ENCODE results near the gene IFTAP.
"Not testable (repeated sequence)": the region's sequence is repeated elsewhere in the genome, so short reads cannot be mapped to it uniquely, and the experiment has no call there.

Gene IFTAP

DNA sequence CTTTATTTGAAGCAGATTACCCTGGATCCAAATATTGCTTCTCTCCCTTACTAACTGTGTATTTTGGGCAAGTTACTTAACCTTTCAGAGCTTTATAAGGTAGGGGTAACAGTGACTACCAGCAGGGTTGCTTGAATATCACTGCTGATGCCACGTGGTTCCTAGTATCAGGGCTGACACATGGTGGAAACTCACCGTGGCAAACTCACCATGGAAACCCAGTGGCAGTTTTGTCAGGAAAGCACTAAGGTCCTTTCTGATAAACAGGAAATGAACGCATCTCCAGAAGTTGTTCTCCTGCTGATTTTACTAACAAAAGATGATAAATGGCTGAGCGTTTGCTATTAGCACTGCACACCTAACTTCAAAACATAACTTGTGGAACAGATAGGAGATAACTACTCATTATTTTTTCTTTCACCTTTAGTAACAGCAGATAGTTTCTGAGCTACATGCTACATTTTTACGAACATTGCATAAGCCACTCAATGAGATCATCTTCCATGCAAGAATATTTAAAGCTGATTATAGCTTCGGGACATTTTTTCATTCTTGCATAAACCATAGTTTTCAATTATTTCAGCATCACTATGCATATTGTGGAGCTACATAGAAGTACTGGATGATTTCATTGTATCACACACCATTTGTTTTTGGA, 63.4 kb downstream of the IFTAP start:
- no peak for DNase-seq

DNA sequence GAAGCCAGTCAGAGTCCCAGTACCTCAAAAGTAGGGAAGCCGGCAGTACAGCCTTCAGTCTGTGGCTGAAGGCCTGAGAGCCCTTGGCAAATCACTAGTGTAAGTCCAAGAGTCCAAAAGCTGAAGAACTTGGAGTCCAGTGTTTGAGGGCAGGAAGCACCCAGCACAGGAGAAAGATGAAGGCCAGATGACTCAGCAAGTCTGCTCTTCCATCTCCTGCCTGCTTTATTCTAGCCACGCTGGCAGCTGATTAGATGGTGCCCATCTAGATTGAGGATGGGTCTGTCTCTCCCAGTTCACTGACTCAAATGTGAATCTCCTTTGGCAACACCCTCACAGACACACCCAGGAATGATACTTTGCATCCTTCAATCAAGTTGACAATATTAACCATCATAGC, 67.1 kb downstream of the IFTAP start:
- DNase-seq = not testable (repeated sequence)

DNA sequence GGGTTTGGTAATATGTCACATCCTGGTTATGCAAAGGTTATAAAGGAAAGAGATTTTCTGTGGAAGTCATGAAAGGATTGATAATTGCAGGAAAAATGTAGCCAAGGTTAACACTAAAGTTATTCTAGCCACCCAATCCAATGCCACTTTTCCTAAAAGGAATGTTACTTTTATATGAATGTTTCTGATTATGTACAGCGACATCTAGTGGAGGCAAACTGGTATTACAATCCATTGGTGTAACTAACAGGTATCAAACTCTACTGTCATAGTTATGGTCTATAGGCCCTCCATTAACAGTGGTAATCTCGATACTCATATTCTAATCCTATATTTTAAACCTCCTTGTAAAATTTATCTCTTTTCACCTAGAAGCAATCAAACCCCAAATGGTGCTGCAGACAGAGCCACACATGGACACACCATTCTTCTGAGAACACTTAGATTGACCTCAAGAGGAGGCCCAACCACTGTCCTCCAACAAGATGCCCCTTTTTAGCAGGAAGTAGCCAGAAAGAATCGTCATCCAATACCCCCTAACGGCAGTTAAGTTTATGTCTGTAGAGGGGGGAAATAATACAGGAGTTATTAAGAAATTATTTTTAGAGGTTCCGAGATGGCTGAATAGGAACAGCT, 78.6 kb downstream of the IFTAP start:
- no peak for DNase-seq

DNA sequence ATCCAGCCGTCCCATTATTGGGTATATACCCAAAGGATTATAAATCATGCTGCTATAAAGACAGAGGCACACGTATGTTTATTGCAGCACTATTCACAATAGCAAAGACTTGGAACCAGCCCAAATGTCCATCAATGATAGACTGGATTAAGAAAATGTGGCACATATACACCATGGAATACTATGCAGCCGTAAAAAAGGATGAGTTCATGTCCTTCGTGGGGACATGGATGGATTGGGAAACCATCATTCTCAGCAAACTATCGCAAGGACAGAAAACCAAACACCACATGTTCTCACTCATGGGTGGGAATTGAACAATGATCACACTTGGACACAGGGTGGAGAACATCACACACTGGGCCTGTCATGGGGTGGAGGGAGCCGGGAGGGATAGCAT, 85.2 kb downstream of the IFTAP start:
- DNase-seq = not testable (repeated sequence)

DNA sequence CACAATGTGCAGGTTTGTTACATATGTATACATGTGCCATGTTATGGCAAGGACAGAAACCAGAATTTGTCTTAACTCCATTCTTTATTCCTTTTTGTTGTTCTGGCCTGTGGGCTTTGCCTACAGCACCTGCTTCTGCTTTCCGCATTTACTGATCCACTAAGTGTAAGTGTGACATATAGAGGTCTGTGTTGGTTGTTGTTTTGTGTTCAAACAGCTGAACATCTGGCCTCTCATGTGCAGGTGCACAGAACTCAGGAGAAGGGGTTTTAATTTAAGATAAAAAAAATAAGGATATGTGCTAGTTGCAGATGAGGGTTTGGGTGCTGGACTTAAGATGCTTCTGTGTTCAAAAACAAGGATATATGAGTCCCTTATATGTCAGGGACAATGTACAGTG, 89.5 kb downstream of the IFTAP start:
- no peak for DNase-seq

DNA sequence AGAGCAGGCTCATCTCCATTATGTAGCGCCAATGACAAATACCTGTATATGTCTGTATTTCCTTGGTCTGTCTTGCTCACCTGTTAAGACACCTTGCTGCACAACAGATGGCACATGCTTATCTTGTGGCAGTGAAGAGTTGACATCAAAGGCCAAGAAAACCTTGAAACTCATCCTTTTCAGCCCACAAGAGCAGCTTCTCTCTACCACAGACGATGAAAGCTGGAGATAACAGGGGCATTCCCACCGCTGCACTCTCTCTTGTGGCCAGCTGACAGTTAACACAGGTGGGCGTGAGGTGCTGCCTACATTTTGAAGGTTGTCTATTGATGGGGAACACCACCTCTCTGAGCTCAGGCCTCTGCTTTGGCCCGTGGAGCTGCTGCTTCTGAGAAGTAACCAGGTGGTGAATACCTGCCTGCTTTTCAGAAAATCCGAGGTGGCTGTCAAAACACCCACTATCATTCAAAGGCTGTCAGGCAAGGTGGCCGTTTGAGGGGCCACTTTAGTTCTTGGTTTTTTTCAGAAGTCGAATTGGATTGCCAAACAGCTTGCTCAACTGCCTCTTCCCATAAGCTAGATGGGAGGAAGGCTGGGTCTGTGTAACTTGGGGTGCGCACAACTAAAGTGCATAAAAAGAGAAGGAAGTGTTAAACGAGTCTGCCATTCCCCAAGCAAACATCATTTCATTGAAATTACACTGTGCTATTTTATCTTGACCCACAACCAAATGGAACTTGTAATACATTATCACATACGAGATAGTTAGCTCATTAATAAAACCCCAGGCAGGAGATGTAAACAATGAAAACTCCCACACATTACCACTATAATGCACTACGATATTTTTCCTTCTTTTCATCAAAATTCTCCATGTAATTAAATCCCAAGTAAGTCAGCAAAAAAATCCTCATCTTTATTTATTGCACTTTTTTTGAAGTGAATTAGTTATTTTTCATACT, 90.8 kb downstream of the IFTAP start:
- no peak for DNase-seq

DNA sequence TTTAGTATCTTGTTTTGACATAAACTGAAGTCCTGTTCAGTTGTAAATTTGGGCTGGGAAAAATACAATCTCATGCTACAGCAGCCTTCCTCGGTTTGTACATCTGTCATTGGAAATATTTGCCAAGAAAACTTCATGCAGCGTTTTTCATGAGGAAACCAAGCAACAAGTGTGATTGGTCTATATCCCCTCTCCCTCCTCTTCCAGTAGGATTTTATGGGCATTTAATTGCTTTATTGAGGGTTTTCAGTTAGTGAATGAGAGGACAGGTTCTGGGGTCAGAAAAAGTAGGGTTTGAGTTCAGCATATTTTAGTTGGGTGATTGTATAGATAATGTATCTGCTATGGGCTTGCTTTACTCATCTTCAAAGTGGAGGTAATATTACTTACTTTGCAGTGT, 93.8 kb downstream of the IFTAP start:
- no peak for DNase-seq

DNA sequence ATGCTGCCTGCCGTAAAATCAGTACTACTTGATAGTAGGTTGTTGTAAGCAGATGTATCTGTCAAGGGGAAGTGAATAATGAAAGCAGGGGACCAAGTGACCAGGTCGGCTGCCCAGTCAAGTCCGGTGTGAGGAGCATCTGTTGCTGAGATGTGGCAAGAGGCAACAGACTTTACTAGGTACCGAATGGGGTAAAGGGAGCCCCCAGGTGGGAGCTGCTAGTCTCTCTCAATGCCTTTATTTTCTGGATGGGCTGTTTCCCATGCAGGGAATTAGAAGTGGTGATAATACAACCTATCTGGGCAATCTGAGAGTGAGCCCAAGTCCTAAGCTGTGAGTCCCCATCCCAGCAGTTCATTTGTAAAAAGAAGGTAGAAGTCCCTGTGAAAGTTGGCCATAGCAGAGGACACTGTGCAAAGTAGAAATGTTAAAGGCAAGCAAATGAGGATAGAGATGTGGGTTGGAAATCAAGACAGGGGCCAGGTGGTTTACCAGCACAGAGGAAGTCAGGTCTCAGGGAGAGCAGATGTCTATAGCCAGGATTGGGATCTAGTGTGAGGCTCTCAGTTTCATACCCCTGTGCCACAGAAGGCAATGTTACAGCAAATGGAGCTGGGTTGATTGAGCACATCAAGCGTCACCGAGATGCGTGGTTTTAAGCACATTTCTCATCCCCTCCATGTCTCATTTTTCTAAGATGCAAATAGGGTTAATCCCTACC, 94.4 kb downstream of the IFTAP start:
- DNase-seq = no peak

DNA sequence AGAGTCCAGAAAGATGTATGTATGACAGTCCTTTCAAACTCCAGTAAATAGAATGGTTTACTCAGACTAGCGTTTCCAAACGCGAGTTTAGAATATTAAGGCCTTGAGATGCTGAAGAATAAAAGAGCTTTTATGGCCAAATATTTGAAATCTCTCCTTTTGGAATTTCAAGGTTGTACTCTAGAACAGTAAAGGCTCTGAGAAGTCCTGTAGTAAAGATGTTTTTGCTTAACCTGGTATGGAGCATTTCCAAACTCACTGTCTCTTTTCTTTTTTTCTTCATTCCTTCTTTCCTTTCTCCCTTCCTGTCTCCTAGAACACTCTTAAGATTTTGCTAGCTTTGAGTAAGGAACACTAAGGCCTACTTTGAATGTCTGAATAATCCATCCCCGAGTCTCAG, 95.1 kb downstream of the IFTAP start:
- no peak for DNase-seq

DNA sequence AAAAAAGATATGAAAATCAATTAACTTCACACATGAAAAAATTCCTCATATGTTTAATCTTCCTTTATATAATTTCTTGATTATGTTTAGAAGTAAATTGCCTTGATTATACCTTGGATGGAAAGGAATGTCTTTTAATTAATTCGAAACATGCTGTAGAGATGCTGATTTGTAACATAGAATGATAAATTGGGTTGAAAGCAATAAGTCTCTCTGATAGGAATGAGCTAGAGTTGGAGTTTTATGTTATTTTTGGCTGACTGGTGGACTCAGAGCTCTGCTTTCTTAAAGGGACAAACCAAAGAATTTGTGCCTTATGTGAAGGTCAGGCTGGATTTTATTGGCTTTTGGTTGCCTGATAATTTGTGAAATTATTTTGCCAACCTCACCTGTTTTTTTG, 98.4 kb downstream of the IFTAP start:
- DNase-seq = no peak

DNA sequence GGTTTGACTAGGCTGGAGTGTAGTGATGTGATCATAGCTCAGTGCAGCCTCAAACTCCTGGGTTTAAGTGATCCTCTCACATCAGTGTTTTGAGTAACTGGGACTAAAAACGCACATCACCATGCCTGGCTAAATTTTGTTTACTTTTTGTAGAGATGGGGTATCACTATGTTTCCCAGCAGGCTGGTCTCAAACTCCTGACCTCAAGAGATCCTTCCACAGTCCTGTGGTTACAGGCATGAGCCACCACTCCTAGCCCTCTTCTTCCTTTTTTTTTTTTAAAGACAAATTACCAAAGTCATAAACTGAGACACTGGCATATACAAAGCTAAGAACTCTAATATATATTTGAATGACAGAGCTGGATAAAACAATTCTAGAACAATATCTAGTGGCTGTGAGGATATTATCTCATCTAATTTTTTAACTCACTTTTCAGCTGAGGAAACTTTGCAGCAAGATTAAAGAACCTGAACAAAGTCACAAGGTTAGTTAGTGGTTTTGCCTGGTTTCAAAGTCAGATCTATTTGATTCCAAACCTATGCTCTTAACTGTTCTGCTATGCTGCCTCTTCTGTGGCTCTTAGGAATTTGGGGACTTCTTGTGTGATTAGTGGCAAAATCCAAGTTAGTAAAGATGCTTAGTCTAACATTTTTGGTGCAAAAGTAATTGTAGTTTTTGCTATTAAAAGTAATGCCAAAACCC, 99.0 kb downstream of the IFTAP start:
- no peak for DNase-seq

DNA sequence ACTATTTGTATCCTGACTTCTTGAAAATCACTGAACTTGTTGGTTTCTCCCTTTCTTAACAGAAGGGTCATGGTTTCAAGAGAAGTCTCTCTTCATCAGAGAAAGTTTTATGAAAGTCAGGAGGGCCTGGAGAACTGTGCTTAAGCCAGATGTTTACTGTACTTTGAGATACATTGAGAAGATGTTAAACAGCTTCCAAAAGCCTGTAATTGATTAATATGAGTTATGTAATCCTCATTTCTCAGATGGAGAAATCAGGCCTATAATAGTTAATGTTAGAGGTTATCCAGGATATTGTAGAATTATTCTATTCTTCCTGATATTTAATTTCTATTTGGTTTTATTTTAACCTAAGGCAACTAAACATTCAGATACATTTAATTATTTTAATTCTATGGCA, 100.8 kb downstream of the IFTAP start:
- DNase-seq = no peak

DNA sequence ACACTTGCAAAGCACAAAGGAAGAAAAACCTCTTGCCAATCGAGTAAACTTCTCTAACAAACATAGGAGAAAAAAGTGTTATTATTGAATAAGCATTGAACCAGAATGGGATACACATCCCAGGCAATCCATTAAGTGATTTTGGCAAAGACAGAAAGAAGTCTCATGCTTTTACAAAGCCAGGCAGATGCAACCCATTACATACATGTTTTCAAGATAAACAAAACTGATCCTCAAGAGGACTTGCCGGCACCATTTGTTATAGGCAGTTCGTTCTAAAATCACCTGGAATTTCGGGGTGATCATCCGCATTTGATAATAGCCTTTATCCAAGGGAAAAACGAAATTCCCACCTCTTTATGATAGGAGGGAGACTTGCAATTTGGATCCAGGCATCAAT, 101.3 kb downstream of the IFTAP start:
- DNase-seq = no peak

DNA sequence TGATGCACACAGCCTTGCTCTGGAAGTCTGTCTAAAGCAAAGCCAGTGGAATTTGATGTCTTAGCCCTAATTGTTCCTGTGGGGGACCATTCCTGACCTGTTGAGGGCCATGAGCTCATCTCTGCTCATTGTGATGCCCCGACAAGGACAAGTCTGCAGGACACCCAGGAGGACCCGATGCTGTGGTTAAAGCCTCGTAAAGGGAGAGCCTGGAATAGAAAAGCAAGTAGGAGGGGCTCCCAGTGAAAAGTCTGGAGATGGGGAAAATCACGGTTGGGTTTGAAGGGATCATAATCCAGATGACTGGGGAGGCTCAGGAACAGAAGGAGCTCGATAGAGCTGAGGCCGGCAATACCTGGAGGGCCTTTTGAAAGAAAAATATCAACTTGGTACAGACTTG, 102.2 kb downstream of the IFTAP start:
- DNase-seq = no peak

DNA sequence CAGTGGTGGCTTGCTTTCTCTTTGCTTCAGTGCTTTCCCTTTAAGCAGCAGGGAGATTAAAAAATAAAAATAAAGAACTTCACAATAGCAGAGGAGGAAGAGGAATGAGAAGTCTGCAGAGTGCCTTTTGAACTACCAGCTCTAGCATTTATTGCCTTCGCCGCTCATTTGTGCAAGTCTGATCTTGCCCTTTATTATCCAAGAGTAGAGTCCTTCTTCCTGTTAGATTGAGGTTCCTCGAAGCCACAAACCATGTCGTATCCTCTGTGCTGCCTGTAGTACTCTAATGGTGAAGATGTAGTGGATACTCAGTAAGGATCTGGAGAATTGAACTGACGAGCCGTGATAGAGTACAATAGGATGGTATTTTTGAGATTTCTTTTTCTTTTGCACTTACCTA, 105.0 kb downstream of the IFTAP start:
- no peak for DNase-seq

DNA sequence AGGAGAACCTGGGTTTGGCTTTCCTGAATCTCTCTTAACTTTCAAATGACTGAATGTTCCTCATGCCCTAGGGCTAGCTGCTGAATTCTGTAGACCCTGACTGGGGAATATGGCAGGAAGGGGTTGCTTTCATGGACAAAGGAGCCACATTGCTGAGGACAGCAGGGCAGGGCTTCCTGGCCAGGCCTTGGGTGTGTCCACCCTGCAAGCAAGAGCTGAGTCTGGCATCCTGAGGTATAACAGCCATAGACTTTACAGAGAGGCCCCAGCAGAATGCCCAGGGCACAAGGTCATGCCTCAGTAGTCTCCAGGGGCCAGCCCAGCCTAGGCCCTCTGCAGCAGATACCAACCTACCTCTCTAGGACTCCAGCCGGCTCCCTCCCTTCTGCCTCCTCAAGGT, 105.9 kb downstream of the IFTAP start:
- no peak for DNase-seq

DNA sequence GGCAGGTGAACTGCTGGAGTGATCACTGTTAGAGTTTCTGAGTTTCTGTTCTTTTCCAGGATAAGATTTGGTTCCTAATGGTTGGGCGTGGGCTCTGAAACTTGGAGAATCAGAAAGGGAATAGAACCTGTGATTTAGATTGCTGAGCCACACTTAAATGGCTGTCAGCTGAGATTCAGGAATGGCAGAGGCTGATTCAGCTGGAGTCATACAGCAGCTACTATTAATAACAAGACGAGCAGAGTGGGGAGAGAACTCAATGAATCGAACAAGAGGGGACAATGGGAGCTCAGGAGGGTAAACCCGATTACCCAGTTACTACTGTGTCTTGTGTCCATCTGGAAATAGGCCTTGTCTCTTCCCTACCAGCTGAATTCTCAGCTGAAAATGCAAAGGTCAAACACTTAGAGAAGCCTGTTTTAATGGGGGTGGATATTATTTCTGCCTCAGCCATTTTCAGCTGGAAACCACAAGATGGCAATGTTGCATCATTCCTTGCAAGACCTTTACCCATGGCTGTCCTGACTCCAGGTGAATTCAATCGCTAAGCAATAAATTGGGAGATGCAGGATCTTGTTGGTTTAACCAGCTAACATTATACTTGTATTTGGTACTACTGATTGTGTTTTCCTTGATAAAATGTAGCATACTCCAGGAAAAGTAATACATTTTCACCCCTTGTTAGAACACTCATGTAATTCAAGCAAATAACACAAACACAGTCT, 108.2 kb downstream of the IFTAP start:
- DNase-seq = no peak

DNA sequence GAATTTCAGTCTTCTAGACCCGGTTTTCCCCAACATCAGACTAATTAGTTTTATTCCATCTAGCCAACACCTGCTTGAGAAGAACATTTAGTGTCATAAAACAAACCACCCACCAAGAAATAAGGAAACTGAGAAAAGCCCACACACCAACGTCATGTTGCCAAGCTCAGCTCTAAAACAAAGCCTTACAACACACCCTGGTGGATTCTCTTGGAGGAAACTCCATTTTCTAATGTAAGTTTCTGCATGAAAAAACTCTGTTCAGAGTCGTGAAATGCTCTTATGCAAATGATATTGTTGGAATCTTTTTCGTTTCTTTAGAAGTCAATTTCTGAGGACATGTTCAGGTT, 108.7 kb downstream of the IFTAP start:
- DNase-seq = no peak
